Measurements from ENCODE around the gene RFWD3.

RFWD3 gene

DNA sequence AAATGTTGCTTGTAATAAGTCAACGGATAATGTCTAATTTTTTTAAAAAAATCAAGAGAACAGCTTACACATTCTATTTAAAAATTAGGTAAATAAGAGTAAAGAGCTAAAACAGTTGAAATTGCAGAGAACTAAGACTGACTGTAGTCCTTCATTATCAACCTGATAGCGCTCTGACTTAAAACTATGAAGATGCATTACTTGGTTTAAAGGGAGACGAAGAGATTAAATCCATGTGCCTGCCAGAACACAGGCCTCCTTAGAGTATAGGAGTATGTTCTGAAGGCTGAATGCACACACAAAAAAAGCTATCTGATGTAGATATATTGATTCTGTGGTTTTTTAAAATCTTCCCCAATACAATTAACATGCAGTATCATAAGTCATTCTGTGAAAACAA lies 88.2 kb downstream of the RFWD3 start:
- no peak for DNase-seq

- DNase-seq: no peak
Measured at GRCh38 chr16:74577882-74578366, 88.8 kb downstream of the RFWD3 start.

- DNase-seq: no peak
Measured at GRCh38 chr16:74575807-74576643, 90.7 kb downstream of the RFWD3 start.

DNA sequence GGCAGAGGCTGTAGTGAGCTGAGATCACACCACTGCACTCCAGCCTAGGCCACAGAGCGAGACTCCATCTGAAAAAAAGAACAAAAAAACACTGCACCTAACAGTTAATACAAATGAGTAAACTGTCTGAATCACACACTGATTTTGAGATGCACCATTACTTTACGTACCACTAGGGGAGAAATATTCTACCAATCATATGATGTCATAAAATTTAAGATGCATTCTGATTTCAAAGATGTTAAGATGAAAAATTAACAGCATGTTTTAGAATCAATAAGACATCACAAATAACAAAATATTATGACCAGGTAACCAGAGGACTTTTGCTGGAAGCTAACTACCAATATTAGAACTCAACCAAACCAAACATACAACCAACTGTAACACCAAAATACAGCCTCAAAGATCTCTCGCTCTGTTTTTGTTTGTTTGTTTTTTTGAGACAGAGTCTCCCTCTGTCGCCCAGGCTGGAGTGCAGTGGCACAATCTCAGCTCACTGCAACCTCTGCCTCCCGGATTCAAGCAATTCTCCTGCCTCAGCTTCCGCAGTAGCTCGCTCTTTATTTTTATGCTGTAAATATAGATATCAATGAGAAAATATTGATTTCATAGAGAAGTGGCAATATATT lies 91.4 kb downstream of the RFWD3 start:
- DNase-seq: no peak

- DNase-seq: no peak
Measured at GRCh38 chr16:74574146-74574545, 92.5 kb downstream of the RFWD3 start.

DNA sequence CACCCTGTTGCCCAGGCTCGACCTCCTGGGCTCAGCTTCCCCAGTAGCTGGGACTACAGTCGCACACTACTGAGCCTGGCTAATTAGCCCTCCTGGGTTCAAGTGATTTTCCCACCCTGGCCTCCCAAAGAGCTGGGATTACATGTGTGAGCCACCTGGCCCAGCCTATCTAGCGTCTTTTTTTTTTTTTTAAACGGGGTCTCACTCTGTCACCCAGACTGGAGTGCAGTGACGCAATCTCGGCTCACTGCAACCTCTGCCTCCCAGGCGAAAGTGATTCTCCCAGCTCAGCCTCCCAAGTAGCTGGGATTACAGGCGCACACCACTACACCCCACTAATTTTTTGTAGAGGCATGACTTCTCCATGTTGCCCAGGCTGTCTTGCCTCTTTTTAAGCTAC lies 93.1 kb downstream of the RFWD3 start:
- no peak for DNase-seq
